ENCODE results near the gene APOBEC3C.

DNA sequence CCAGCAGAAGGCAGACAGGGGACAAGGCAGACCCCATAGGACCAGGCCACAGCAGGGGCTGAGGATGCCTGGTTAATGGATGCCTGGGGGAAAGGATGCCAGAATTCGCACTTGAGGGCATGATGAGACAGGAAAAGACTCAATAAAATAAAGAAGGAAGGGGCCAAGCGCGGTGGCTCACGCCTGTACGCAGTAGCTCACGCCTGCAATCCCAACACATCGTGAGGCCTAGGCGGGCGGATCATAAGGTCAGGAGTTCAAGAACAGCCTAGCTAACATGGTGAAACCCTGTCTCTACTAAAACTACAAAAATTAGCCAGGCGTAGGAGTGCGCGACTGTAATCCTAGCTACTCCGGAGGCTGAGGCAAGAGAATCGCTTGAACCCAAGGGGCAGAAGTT lies 16.6 kb downstream of the APOBEC3C start:
- TF ChIP-seq, protein P1, sequence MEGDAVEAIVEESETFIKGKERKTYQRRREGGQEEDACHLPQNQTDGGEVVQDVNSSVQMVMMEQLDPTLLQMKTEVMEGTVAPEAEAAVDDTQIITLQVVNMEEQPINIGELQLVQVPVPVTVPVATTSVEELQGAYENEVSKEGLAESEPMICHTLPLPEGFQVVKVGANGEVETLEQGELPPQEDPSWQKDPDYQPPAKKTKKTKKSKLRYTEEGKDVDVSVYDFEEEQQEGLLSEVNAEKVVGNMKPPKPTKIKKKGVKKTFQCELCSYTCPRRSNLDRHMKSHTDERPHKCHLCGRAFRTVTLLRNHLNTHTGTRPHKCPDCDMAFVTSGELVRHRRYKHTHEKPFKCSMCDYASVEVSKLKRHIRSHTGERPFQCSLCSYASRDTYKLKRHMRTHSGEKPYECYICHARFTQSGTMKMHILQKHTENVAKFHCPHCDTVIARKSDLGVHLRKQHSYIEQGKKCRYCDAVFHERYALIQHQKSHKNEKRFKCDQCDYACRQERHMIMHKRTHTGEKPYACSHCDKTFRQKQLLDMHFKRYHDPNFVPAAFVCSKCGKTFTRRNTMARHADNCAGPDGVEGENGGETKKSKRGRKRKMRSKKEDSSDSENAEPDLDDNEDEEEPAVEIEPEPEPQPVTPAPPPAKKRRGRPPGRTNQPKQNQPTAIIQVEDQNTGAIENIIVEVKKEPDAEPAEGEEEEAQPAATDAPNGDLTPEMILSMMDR (IDR thresholded peaks at IDR 0.05), result no peak
- TF ChIP-seq, protein P2, sequence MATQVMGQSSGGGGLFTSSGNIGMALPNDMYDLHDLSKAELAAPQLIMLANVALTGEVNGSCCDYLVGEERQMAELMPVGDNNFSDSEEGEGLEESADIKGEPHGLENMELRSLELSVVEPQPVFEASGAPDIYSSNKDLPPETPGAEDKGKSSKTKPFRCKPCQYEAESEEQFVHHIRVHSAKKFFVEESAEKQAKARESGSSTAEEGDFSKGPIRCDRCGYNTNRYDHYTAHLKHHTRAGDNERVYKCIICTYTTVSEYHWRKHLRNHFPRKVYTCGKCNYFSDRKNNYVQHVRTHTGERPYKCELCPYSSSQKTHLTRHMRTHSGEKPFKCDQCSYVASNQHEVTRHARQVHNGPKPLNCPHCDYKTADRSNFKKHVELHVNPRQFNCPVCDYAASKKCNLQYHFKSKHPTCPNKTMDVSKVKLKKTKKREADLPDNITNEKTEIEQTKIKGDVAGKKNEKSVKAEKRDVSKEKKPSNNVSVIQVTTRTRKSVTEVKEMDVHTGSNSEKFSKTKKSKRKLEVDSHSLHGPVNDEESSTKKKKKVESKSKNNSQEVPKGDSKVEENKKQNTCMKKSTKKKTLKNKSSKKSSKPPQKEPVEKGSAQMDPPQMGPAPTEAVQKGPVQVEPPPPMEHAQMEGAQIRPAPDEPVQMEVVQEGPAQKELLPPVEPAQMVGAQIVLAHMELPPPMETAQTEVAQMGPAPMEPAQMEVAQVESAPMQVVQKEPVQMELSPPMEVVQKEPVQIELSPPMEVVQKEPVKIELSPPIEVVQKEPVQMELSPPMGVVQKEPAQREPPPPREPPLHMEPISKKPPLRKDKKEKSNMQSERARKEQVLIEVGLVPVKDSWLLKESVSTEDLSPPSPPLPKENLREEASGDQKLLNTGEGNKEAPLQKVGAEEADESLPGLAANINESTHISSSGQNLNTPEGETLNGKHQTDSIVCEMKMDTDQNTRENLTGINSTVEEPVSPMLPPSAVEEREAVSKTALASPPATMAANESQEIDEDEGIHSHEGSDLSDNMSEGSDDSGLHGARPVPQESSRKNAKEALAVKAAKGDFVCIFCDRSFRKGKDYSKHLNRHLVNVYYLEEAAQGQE (IDR thresholded peaks at IDR 0.05; ENCODE audit: low read depth, low read length), result no peak
- TF ChIP-seq, protein P3, sequence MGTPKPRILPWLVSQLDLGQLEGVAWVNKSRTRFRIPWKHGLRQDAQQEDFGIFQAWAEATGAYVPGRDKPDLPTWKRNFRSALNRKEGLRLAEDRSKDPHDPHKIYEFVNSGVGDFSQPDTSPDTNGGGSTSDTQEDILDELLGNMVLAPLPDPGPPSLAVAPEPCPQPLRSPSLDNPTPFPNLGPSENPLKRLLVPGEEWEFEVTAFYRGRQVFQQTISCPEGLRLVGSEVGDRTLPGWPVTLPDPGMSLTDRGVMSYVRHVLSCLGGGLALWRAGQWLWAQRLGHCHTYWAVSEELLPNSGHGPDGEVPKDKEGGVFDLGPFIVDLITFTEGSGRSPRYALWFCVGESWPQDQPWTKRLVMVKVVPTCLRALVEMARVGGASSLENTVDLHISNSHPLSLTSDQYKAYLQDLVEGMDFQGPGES (IDR thresholded peaks at IDR 0.05; ENCODE audit: low read depth, low read length), result no peak
- TF ChIP-seq SIN3A (IDR thresholded peaks at IDR 0.05; ENCODE audit: borderline replicate concordance, low read depth, low read length), result no peak
- no peak for TF ChIP-seq RAD21 (IDR thresholded peaks at IDR 0.05; ENCODE audit: low read length)
- no peak for TF ChIP-seq MXI1 (IDR thresholded peaks at IDR 0.05; ENCODE audit: low read depth, low read length)
- no peak for TF ChIP-seq MEF2A (IDR thresholded peaks at IDR 0.05; ENCODE audit: borderline replicate concordance, low read depth)
- TF ChIP-seq, protein P4, sequence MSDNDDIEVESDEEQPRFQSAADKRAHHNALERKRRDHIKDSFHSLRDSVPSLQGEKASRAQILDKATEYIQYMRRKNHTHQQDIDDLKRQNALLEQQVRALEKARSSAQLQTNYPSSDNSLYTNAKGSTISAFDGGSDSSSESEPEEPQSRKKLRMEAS (IDR thresholded peaks at IDR 0.05; ENCODE audit: low read depth), result no peak
- no peak for TF ChIP-seq GABPA (IDR thresholded peaks at IDR 0.05; ENCODE audit: low read depth)
- TF ChIP-seq JUND (IDR thresholded peaks at IDR 0.05), result no peak
- TF ChIP-seq, protein P5, sequence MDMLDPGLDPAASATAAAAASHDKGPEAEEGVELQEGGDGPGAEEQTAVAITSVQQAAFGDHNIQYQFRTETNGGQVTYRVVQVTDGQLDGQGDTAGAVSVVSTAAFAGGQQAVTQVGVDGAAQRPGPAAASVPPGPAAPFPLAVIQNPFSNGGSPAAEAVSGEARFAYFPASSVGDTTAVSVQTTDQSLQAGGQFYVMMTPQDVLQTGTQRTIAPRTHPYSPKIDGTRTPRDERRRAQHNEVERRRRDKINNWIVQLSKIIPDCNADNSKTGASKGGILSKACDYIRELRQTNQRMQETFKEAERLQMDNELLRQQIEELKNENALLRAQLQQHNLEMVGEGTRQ (IDR thresholded peaks at IDR 0.05; ENCODE audit: borderline replicate concordance, low read depth, low read length), result no peak
- TF ChIP-seq, protein P6, sequence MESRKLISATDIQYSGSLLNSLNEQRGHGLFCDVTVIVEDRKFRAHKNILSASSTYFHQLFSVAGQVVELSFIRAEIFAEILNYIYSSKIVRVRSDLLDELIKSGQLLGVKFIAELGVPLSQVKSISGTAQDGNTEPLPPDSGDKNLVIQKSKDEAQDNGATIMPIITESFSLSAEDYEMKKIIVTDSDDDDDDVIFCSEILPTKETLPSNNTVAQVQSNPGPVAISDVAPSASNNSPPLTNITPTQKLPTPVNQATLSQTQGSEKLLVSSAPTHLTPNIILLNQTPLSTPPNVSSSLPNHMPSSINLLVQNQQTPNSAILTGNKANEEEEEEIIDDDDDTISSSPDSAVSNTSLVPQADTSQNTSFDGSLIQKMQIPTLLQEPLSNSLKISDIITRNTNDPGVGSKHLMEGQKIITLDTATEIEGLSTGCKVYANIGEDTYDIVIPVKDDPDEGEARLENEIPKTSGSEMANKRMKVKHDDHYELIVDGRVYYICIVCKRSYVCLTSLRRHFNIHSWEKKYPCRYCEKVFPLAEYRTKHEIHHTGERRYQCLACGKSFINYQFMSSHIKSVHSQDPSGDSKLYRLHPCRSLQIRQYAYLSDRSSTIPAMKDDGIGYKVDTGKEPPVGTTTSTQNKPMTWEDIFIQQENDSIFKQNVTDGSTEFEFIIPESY (IDR thresholded peaks at IDR 0.05; ENCODE audit: borderline replicate concordance, low read depth), result no peak
- no peak for TF ChIP-seq RXRA (IDR thresholded peaks at IDR 0.05; ENCODE audit: borderline replicate concordance, low read depth)
